Measurements from ENCODE around the gene ZNF367.

Gene ZNF367

GRCh38 chr9:96399325-96399633 is 18.9 kb downstream of the ZNF367 start:
- peaks cover 14% of the 10 kb centered on the region for H3K4me1 Mint-ChIP-seq
- H3K27me3 Mint-ChIP-seq = no peaks in the 10 kb centered on the region
- DNase-seq (ENCODE audit: low spot score in 2 of 2) (no peak), ATAC-seq (ENCODE audit: low read depth) (no peak)
- peak overlapping the region; percentile 24 for H3K27ac Mint-ChIP-seq
- H3K9me3 Mint-ChIP-seq = peaks cover 3% of the 10 kb centered on the region
- H3K4me3 Mint-ChIP-seq = peak overlapping the region; percentile 21
- peaks cover 8% of the 10 kb centered on the region for H3K36me3 Mint-ChIP-seq

- H3K27me3 Mint-ChIP-seq = no peaks in the 10 kb centered on the region
- ATAC-seq (ENCODE audit: low read depth) = peak; percentile 38
- peaks cover 8% of the 10 kb centered on the region for H3K36me3 Mint-ChIP-seq
Observed at GRCh38 chr9:96398582-96399324, 19.4 kb downstream of the ZNF367 start.

GRCh38 chr9:96395964-96396363 is 22.2 kb downstream of the ZNF367 start:
- no peak overlapping the region for H3K27ac Mint-ChIP-seq
- H3K36me3 Mint-ChIP-seq = peaks cover 14% of the 10 kb centered on the region
- DNase-seq (ENCODE audit: low spot score in 2 of 2) = no peak
- H3K9me3 Mint-ChIP-seq = peaks cover 3% of the 10 kb centered on the region
- no peak overlapping the region for H3K4me3 Mint-ChIP-seq
- no peak for ATAC-seq (ENCODE audit: low read depth)
- no peaks in the 10 kb centered on the region for H3K27me3 Mint-ChIP-seq
- H3K4me1 Mint-ChIP-seq = peaks cover 14% of the 10 kb centered on the region

More at GRCh38 chr9:96398582-96399324, 19.4 kb downstream of the ZNF367 start:
- Mint-ChIP-seq H3K27ac (peak overlapping the region; percentile 24), H3K4me1 (peaks cover 14% of the 10 kb centered on the region), H3K9me3 (peaks cover 3% of the 10 kb centered on the region), H3K4me3 (peak overlapping the region; percentile 21)
- no peak for DNase-seq (ENCODE audit: low spot score in 2 of 2)

GRCh38 chr9:96394832-96395496 is 23.2 kb downstream of the ZNF367 start:
- no peak overlapping the region for H3K27ac Mint-ChIP-seq
- peaks cover 14% of the 10 kb centered on the region for H3K4me1 Mint-ChIP-seq
- no peak for DNase-seq (ENCODE audit: low spot score in 2 of 2)
- no peak overlapping the region for H3K4me3 Mint-ChIP-seq
- H3K27me3 Mint-ChIP-seq = no peaks in the 10 kb centered on the region
- no peak for ATAC-seq (ENCODE audit: low read depth)
- H3K9me3 Mint-ChIP-seq = peaks cover 1% of the 10 kb centered on the region
- H3K36me3 Mint-ChIP-seq = peaks cover 13% of the 10 kb centered on the region

- Mint-ChIP-seq H3K9me3 (no peaks in the 10 kb centered on the region), H3K27ac (no peak overlapping the region), H3K36me3 (peaks cover 9% of the 10 kb centered on the region), H3K4me3 (no peak overlapping the region), H3K27me3 (no peaks in the 10 kb centered on the region), H3K4me1 (no peaks in the 10 kb centered on the region)
- ATAC-seq (ENCODE audit: low read depth) = no peak
- DNase-seq (ENCODE audit: low spot score in 2 of 2) = no peak
Observed at GRCh38 chr9:96392263-96392662, 25.9 kb downstream of the ZNF367 start.

- Mint-ChIP-seq H3K9me3 (no peaks in the 10 kb centered on the region), H3K36me3 (peaks cover 9% of the 10 kb centered on the region), H3K4me1 (no peaks in the 10 kb centered on the region), H3K27ac (peak overlapping the region; percentile 1), H3K27me3 (no peaks in the 10 kb centered on the region), H3K4me3 (no peak overlapping the region)
- DNase-seq (ENCODE audit: low spot score in 2 of 2) = no peak
- no peak for ATAC-seq (ENCODE audit: low read depth)
Observed at GRCh38 chr9:96391021-96391765, 27.0 kb downstream of the ZNF367 start.

- Mint-ChIP-seq H3K9me3 (no peaks in the 10 kb centered on the region), H3K27ac (no peak overlapping the region), H3K27me3 (no peaks in the 10 kb centered on the region), H3K4me1 (peaks cover 2% of the 10 kb centered on the region), H3K4me3 (no peak overlapping the region), H3K36me3 (peaks cover 9% of the 10 kb centered on the region)
- ATAC-seq (ENCODE audit: low read depth) (no peak), DNase-seq (ENCODE audit: low spot score in 2 of 2) (no peak)
Observed at GRCh38 chr9:96388144-96388543, 30.0 kb downstream of the ZNF367 start.

- no peak for ATAC-seq (ENCODE audit: low read depth)
- DNase-seq (ENCODE audit: low spot score in 2 of 2) = no peak
- Mint-ChIP-seq H3K4me3 (no peak overlapping the region), H3K27ac (no peak overlapping the region), H3K4me1 (peaks cover 14% of the 10 kb centered on the region), H3K36me3 (peaks cover 6% of the 10 kb centered on the region), H3K27me3 (no peaks in the 10 kb centered on the region), H3K9me3 (no peaks in the 10 kb centered on the region)
Observed at GRCh38 chr9:96386157-96386556, 32.0 kb downstream of the ZNF367 start.

GRCh38 chr9:96383165-96383942 is 34.8 kb downstream of the ZNF367 start, which contains the start of gene SLC35D2:
Gene SLC35D2 (minus strand): TSS chr9:96383711. CDS start chr9:96383634, 77 bp downstream.
- ATAC-seq (ENCODE audit: low read depth) = peak; percentile 65
- peaks cover 20% of the 10 kb centered on the region for H3K4me1 Mint-ChIP-seq
- peak within 1 kb of the TSS; percentile 84 for H3K4me3 Mint-ChIP-seq
- H3K36me3 Mint-ChIP-seq = peaks cover 8% of the 10 kb centered on the region
- no peaks in the 10 kb centered on the region for H3K9me3 Mint-ChIP-seq
- no peak for DNase-seq (ENCODE audit: low spot score in 2 of 2)
- H3K27ac Mint-ChIP-seq = peak within 1 kb of the TSS; percentile 75
- no peaks in the 10 kb centered on the region for H3K27me3 Mint-ChIP-seq

- peaks cover 8% of the 10 kb centered on the region for H3K36me3 Mint-ChIP-seq
- H3K9me3 Mint-ChIP-seq = no peaks in the 10 kb centered on the region
Observed at GRCh38 chr9:96382839-96383164, 35.4 kb downstream of the ZNF367 start.

GRCh38 chr9:96382175-96382574 is 36.0 kb downstream of the ZNF367 start:
- Mint-ChIP-seq H3K9me3 (no peaks in the 10 kb centered on the region), H3K36me3 (peaks cover 12% of the 10 kb centered on the region), H3K4me1 (peaks cover 21% of the 10 kb centered on the region), H3K27me3 (no peaks in the 10 kb centered on the region), H3K4me3 (no peak overlapping the region), H3K27ac (no peak overlapping the region)
- no peak for ATAC-seq (ENCODE audit: low read depth)
- DNase-seq (ENCODE audit: low spot score in 2 of 2) = no peak

More at GRCh38 chr9:96382839-96383164, 35.4 kb downstream of the ZNF367 start:
- Mint-ChIP-seq H3K27me3 (no peaks in the 10 kb centered on the region), H3K4me3 (peak overlapping the region; percentile 80), H3K4me1 (peaks cover 20% of the 10 kb centered on the region), H3K27ac (peak overlapping the region; percentile 50)
- no peak for ATAC-seq (ENCODE audit: low read depth)
- DNase-seq (ENCODE audit: low spot score in 2 of 2) = no peak

- H3K4me3 Mint-ChIP-seq = no peak overlapping the region
- H3K27ac Mint-ChIP-seq = no peak overlapping the region
- H3K4me1 Mint-ChIP-seq = peaks cover 21% of the 10 kb centered on the region
Observed at GRCh38 chr9:96381696-96382095, 36.5 kb downstream of the ZNF367 start.

GRCh38 chr9:96381125-96381524 is 37.0 kb downstream of the ZNF367 start:
- H3K4me3 Mint-ChIP-seq = no peak overlapping the region

More at GRCh38 chr9:96381696-96382095, 36.5 kb downstream of the ZNF367 start:
- H3K9me3 Mint-ChIP-seq = no peaks in the 10 kb centered on the region
- ATAC-seq (ENCODE audit: low read depth) (no peak), DNase-seq (ENCODE audit: low spot score in 2 of 2) (no peak)
- no peaks in the 10 kb centered on the region for H3K27me3 Mint-ChIP-seq
- H3K36me3 Mint-ChIP-seq = peaks cover 12% of the 10 kb centered on the region

More at GRCh38 chr9:96381125-96381524, 37.0 kb downstream of the ZNF367 start:
- Mint-ChIP-seq H3K27ac (no peak overlapping the region), H3K36me3 (peaks cover 12% of the 10 kb centered on the region), H3K9me3 (no peaks in the 10 kb centered on the region), H3K4me1 (peaks cover 21% of the 10 kb centered on the region), H3K27me3 (no peaks in the 10 kb centered on the region)
- ATAC-seq (ENCODE audit: low read depth) (no peak), DNase-seq (ENCODE audit: low spot score in 2 of 2) (no peak)
